ENCODE results near the gene ELOVL2.
"Not testable (repeated sequence)": the region's sequence is repeated elsewhere in the genome, so short reads cannot be mapped to it uniquely, and the experiment has no call there.

Gene ELOVL2

DNA sequence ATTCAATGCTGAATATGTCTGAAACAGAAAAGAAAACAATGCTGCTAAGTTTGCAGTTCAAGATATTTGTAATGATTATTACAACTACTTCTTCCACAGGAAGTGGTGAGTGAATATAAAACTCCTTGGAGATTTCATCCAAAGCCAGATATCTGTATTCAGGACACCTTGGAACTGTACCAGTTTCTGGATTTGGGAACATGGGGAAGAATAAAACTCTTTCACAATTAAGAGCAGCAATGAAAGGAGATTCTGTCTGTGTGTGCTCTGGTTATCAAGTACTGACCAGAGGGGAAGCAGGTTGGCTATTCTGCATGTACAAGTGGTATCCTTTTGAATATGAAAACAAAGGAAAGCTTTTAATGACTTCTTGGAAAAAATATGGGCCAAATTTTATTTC, 21.1 kb downstream of the ELOVL2 start:
- DNase-seq (ENCODE audit: extremely low read depth in 1 of 2, low read depth in 1 of 2): no peak

DNA sequence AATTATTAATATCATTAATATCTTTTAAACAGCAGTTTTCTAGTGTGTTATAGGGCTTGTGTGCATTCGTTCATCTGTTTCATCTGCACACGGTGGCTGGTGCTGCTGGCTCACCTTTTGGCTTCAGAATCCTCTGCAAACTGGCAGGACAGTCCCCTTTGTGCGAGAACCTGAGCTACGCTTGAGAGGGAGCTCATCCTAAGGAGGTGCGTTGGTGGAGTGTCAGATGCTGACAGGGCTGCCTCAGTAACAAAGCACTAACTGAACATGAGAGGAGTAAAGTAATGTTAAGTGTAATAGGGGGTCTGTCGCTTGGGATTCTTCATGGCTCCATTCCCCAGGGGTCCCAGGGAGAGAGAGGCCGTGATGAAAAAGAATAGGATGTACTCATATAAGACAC, 22.4 kb downstream of the ELOVL2 start:
- DNase-seq (ENCODE audit: extremely low read depth in 1 of 2, low read depth in 1 of 2): no peak

- no peak for DNase-seq (ENCODE audit: extremely low read depth in 1 of 2, low read depth in 1 of 2)
Observed at GRCh38 chr6:11021003-11021402, 23.1 kb downstream of the ELOVL2 start.

DNA sequence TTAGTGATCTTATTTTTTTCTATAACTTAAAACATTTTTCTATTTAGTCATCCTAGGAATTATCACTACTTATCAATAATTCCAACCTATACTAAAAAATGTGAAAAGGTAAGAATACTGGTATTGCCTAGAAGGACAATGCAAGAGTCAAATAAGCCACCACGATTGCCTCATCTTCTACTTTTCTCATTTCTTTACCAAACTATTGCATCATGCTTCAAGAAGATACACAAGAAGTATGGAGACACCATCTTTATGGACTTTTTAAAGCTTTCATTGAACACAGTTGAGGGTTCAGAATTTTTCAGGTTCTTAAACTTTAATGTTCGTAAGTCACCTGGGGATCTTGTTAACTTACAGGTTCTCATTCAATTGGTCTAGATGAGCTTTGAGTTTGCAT, 25.9 kb downstream of the ELOVL2 start:
- DNase-seq (ENCODE audit: extremely low read depth in 1 of 2, low read depth in 1 of 2): no peak

GRCh38 chr6:11017090-11017489, 27.0 kb downstream of the ELOVL2 start:
- DNase-seq (ENCODE audit: extremely low read depth in 1 of 2, low read depth in 1 of 2): no peak

DNA sequence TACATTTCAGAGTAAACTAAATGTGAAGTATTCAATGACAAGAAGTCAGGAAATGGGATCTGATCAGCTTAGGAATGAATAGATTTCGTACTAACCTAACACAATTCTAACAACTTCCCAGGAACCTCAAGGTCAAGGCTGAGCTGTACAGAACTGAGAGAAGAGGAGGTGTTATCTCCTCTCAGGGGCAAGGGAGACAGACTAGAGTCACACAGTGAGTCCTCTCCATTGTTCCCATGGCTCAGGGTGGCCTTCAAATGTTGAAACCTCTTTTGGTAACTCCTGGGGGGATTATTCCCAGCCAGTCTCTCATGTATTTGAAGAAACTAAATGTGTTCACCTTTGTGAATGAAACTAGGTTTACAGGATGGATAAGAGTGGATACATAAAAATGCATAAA, 27.7 kb downstream of the ELOVL2 start:
- DNase-seq (ENCODE audit: extremely low read depth in 1 of 2, low read depth in 1 of 2): no peak

DNA sequence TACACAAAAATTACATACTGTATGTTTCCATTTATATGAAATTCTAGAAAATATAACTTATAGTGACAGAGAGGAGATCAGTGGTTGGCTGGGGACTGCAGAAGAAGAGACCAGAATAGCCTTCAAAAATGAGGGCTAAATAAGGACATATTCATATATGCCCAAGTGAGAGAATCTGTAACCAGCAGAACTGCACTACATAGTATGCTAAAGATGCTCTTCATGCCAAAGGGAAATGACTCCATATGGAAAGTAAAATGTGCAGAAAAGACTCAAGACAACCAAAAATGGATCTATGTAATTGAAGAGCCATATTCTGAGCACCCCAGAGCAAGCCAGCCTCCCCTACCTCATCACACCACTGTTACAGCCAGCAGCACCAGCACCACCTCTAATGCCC, 29.0 kb downstream of the ELOVL2 start:
- DNase-seq (ENCODE audit: extremely low read depth in 1 of 2, low read depth in 1 of 2): no peak

GRCh38 chr6:11013721-11014070, 30.4 kb downstream of the ELOVL2 start:
- no peak for DNase-seq (ENCODE audit: extremely low read depth in 1 of 2, low read depth in 1 of 2)

DNA sequence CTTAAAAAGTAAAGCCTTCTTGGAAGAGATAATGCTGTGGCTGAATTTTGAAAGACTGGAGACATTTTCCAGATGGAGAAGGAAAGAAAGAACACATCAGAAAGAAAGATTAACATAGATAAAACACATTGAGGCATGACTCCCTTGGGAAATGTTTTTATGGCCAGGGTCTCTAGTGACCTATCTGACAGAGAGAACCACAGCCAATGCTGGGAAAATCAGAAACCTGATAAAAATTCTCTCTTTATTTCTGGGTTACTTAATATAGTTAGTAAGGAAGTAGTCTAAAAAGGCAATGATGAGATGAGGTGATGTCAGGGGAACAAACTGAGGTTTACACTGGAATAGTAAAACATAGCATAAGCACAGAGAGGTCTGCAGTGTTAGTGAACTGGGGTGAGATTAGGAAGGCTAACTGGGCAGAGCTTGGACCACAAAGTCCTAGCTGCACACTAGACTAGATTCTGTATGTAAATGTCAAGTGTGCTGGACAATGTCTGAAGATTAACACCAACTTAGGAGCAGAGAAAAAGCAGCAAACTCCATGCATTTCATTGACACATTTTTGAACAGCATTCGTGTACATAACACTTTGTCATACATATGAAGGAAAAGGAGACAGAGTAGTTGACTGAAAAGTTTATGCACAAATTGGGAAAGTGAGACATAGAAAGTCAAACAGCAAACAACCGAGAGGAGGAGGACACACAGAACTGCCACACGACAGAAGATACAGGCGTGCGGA, 31.0 kb downstream of the ELOVL2 start:
- DNase-seq (ENCODE audit: extremely low read depth in 1 of 2, low read depth in 1 of 2): no peak

- no peak for DNase-seq (ENCODE audit: extremely low read depth in 1 of 2, low read depth in 1 of 2)
Observed at GRCh38 chr6:11012295-11012754, 31.8 kb downstream of the ELOVL2 start.

DNA sequence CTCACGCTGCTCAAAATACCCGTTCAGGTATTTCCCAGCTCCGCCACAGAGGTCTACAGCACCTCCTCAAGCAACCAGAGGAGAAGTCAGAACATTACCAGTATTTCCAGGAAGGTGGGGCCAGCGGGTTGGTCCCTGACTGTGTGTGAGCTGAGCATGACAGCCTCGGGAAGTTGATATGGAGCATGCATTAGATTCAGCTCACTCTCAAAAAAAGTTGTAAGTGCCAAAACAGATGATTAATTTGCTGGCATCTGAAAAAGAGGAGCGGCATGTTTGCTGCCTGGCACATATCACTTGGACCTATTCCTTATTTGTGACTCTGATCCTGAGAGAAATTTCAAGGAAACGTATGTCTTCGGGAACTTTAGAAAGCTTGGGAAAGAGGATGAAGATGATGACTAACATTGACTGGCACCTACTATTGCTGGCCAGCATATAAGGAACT, 32.3 kb downstream of the ELOVL2 start:
- DNase-seq (ENCODE audit: extremely low read depth in 1 of 2, low read depth in 1 of 2): no peak

DNA sequence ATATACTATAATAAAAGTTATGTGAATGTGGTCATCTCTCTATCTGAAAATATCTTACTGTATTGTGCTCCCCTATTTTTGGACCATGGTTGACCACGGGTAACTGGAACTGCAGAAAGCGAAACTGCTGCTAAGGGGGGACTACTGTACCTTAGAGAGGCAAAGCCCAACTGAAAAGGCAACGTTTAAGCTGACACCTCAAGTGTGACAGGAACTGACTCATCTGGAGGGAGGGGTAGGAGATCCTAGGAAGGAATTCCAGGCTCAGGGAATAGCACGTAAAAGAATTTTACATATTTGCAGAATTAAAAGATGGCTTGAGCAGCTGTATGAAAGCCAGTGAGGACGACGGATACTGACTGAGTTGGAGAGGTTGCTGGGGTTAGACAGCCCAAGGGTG, 34.8 kb downstream of the ELOVL2 start:
- DNase-seq (ENCODE audit: extremely low read depth in 1 of 2, low read depth in 1 of 2): no peak

DNA sequence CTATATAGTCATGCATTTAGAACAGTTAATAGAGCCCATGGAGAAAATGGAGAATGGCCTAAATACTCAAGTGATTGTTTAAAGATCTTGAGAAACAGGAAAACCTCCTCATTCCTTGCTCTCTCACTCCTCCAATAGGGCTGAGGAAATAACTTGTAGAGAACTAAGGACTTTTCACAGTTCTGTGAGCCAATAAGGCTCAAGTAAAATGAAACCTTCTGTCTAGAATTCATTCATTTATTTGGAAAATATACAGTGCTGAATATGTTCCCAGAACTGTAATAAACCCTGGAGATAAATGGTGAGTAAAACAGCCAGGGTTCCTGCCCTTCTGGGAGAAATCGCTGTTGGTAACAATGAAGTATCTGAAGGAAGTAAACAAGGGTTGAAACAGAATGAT, 35.3 kb downstream of the ELOVL2 start:
- DNase-seq (ENCODE audit: extremely low read depth in 1 of 2, low read depth in 1 of 2): no peak

- DNase-seq (ENCODE audit: extremely low read depth in 1 of 2, low read depth in 1 of 2): no peak
Observed at GRCh38 chr6:11007715-11008608, 36.1 kb downstream of the ELOVL2 start.

DNA sequence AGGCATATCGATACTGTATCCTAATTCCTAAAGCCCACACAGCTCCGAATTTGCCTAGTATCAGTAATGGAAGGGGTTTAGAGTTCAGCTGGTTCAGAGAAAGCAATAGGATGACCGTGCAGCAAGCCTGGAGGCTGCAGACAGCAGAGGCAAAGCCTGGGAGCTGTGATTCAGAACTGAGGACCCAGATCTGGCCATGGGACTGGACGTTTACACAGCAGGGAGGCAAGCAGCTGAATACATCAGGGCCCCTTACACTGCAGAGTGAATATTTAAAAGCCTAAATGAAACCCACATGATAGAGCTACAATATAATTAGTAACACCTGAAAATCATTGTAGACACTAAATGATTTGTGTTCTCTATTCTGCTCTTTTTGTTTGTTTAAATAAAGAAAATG, 38.0 kb downstream of the ELOVL2 start:
- no peak for DNase-seq (ENCODE audit: extremely low read depth in 1 of 2, low read depth in 1 of 2)

GRCh38 chr6:11003297-11003696, 40.8 kb downstream of the ELOVL2 start:
- not testable (repeated sequence) for DNase-seq (ENCODE audit: extremely low read depth in 1 of 2, low read depth in 1 of 2)

- no peak for DNase-seq (ENCODE audit: extremely low read depth in 1 of 2, low read depth in 1 of 2)
Observed at GRCh38 chr6:11002176-11002575, 41.9 kb downstream of the ELOVL2 start.

DNA sequence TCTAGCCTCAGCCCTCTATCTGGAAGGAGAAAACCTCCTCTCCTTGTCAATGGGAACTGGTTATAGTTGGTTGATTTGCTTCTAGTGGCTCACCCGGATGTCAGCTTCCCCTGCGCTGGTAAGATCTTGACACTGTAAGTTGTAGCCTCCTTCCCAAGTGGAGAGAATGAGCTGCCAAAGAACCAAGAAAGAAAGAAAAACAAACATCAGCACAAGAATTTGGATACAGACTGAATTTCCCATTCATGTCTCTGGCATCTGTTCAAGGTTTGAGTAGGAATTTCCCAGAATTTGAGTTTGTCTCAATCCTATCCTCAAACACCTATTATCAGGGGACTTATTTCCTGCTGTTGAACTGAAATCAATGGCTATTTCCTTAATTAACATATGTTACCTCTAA, 44.1 kb downstream of the ELOVL2 start:
- DNase-seq (ENCODE audit: extremely low read depth in 1 of 2, low read depth in 1 of 2): no peak

GRCh38 chr6:10995114-10995707, 48.9 kb downstream of the ELOVL2 start:
- no peak for DNase-seq (ENCODE audit: extremely low read depth in 1 of 2, low read depth in 1 of 2)

GRCh38 chr6:10993896-10994295, 50.2 kb downstream of the ELOVL2 start:
- no peak for DNase-seq (ENCODE audit: extremely low read depth in 1 of 2, low read depth in 1 of 2)

DNA sequence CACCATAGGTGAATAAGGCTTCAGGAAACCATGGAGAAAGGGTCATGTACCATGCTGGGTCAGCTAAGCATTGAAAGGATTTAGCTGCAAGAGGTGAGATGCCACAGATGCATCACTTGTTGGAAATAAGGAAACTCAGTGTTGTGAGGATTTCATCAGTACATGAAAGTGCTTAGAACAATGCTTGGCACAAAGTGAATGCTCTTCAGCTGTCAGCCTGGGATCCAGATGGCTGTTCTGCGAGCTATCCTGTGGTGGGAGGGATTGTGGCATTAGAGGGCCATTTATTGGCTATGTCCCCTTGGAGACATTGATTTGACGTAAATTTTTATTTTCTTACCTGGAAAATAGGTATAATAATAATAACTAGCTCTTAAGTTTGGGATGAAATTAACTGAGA, 53.0 kb downstream of the ELOVL2 start:
- DNase-seq (ENCODE audit: extremely low read depth in 1 of 2, low read depth in 1 of 2): no peak

GRCh38 chr6:10989587-10989986, 54.5 kb downstream of the ELOVL2 start:
- no peak for DNase-seq (ENCODE audit: extremely low read depth in 1 of 2, low read depth in 1 of 2)

Measured in stimulated activated CD8-positive, alpha-beta memory T cell treated with anti-CD3 and anti-CD28 coated beads, Interleukin-7, amount 100 ng/mL, for 48 hours (primary cell).